ENCODE measurements around the gene SFXN4. TPM values are rescaled to one million over a fixed set of nuclear protein-coding genes. Genes with fewer than 3 reads are reported as not detected.

The SFXN4 gene
- total RNA-seq, 1 experiment from 2014 or later = 21.9 TPM

DNA sequence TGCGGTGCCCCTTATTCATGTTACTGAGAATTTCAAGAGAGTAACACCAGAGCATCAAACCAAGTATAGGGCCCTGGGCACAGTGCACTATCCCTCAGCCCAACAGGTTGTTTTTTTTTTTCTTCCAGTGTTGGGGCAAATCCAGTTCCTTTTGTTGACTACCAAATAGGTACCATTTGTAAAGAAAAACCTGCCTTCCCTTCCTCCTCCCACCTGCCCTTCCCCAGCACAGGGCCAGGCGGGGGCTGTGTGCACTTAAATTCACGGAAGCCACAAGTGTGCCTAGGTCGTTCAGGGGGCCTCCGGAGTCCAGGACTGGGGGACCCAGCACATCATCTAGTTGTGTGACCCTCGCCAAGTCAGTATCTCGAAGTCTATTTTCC, 595 bp upstream of the SFXN4 start:
- Histone ChIP-seq H3K23me2 (ENCODE audit: insufficient read length, low read depth, low read length, poor library complexity, severe bottlenecking) (peaks cover 5% of the 10 kb centered on the region), H4K91ac (ENCODE audit: insufficient read length, low read depth, low read length) (no peak overlapping the region), H3K79me2 (ENCODE audit: insufficient read depth, low read length) (no peaks in the 10 kb centered on the region), H3K9me3 (ENCODE audit: control insufficient read depth, low read depth, low read length) (no peaks in the 10 kb centered on the region), H3K14ac (ENCODE audit: insufficient read depth, low read length) (peak overlapping the region; percentile 39; the same call in 1 of the 2 replicates), H3K4ac (ENCODE audit: low read depth, low read length) (no peak overlapping the region), H3K9ac (ENCODE audit: extremely low read depth, insufficient read length, low read length) (peak overlapping the region; percentile 46), H2BK20ac (ENCODE audit: low read depth, low read length, poor library complexity, severe bottlenecking) (no peak overlapping the region), H3T11ph (ENCODE audit: low read length) (no peak overlapping the region), H3K27me3 (ENCODE audit: insufficient read depth, low read length) (no peaks in the 10 kb centered on the region), H3K4me2 (ENCODE audit: insufficient read depth, insufficient read length, low read length) (peak overlapping the region; percentile 92), H3K4me1 (ENCODE audit: insufficient read depth, low read length) (no peaks in the 10 kb centered on the region), H4K8ac (replicated peaks; ENCODE audit: insufficient read length, low read depth, low read length) (no peak overlapping the region), H2BK120ac (ENCODE audit: low read depth, low read length, poor library complexity, severe bottlenecking) (no peak overlapping the region), H2BK5ac (ENCODE audit: insufficient read length, low read length) (no peak overlapping the region), H2AFZ (ENCODE audit: low read length) (no peak overlapping the region), H3K23ac (ENCODE audit: insufficient read length, low read depth, low read length) (no peak overlapping the region), H2BK12ac (ENCODE audit: insufficient read length, low read depth, low read length) (no peak overlapping the region), H3K18ac (ENCODE audit: insufficient read length, low read depth, low read length) (no peak overlapping the region), H4K20me1 (ENCODE audit: control insufficient read depth, insufficient read depth, insufficient read length) (no peaks in the 10 kb centered on the region), H2AK5ac (ENCODE audit: insufficient read length, low read length) (no peak overlapping the region), H2BK15ac (ENCODE audit: low read depth, low read length) (no peak overlapping the region), H3K79me1 (ENCODE audit: insufficient read depth, low read depth, low read length, poor library complexity, severe bottlenecking) (no peaks in the 10 kb centered on the region), H4K5ac (ENCODE audit: insufficient read length, low read depth, low read length) (no peak overlapping the region), H3K56ac (ENCODE audit: insufficient read length, low read depth, low read length) (no peak overlapping the region), H3K27ac (ENCODE audit: insufficient read length, low read depth, low read length) (no peak overlapping the region)
- H3K4me3 Mint-ChIP-seq = peak overlapping the region; percentile 83 to 88
- no peaks in the 10 kb centered on the region for H3K9me3 Mint-ChIP-seq
- peaks cover 13 to 22% of the 10 kb centered on the region in 2 experiments for H3K4me1 Mint-ChIP-seq
- H3K27ac Mint-ChIP-seq = peak overlapping the region in 1 of 3 experiments; percentile 93; a peak in 1 of 7 replicates
- no peaks in the 10 kb centered on the region for H3K27me3 Mint-ChIP-seq (ENCODE audit: low read depth)
- peaks cover 20 to 48% (median 34%) of the 10 kb centered on the region in 3 experiments for H3K36me3 Mint-ChIP-seq (ENCODE audit: insufficient read depth in 1 of 3, low read depth in 3 of 3)
- no CpG with 5 or more reads among the region's 7 CpGs for WGBS (ENCODE audit: extremely low coverage, insufficient read length, low lambda C conversion rate)
- no peak for DNase-seq
- TF ChIP-seq, protein P1, sequence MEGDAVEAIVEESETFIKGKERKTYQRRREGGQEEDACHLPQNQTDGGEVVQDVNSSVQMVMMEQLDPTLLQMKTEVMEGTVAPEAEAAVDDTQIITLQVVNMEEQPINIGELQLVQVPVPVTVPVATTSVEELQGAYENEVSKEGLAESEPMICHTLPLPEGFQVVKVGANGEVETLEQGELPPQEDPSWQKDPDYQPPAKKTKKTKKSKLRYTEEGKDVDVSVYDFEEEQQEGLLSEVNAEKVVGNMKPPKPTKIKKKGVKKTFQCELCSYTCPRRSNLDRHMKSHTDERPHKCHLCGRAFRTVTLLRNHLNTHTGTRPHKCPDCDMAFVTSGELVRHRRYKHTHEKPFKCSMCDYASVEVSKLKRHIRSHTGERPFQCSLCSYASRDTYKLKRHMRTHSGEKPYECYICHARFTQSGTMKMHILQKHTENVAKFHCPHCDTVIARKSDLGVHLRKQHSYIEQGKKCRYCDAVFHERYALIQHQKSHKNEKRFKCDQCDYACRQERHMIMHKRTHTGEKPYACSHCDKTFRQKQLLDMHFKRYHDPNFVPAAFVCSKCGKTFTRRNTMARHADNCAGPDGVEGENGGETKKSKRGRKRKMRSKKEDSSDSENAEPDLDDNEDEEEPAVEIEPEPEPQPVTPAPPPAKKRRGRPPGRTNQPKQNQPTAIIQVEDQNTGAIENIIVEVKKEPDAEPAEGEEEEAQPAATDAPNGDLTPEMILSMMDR (conservative IDR thresholded peaks at IDR 0.05) = no peak

All from H9 (cell line).